ENCODE measurements around the gene CHAC2. TPM values are rescaled to one million over a fixed set of nuclear protein-coding genes. Genes with fewer than 3 reads are reported as not detected.
A peak's percentile ranks its signal among the peaks of the same experiment; 100 is the strongest.

The CHAC2 gene
- total and polyA plus RNA-seq, 2 of the 13 experiments (the other 11 are each of a cell fraction or from before 2014, with no cell fraction given), result 1.7 to 10.7 TPM

DNA sequence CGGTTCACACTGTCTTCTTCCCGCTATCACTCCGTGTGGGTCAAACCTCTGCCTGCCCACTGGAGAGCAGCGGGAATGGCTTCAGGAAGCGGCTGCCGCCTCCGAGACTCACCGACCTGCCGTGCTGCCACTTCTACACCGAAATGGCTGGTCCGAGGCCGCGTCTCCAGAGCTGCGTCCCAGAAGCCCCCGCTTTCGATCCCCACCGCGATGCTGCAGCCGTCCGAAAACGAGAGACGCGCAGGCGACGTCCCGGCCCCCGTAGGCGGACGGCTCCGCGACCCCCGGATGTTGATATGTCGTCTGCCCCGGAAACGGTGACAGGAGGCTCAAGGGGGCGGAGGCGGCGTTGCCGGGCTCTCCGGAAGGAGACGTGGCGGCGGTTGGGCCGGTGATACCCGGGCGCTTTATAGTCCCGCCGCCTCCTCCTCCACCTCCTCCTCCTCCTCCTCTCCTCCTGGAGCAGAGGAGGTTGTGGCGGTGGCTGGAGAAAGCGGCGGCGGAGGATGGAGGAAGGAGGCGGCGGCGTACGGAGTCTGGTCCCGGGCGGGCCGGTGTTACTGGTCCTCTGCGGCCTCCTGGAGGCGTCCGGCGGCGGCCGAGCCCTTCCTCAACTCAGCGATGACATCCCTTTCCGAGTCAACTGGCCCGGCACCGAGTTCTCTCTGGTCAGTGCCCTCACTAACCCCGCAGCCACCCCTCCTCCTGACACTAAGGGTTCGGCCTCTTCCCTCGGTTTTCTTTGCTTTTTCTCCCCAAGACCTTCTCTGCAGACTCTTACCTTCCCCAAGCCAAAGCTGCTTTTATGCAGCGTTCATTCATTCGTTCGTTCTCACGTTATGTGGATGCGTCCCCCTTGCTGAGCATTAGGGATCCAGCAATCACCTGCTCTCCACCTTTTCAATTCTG, 19.4 kb downstream of the CHAC2 start, which contains the start of the genes ASB3 and ERLEC1 (continued):
- TF ChIP-seq ZNF556 (CRISPR knock-in tag; IDR thresholded peaks at IDR 0.05; ENCODE audit: borderline replicate concordance), result peak; percentile 98
- TF ChIP-seq, protein P1, sequence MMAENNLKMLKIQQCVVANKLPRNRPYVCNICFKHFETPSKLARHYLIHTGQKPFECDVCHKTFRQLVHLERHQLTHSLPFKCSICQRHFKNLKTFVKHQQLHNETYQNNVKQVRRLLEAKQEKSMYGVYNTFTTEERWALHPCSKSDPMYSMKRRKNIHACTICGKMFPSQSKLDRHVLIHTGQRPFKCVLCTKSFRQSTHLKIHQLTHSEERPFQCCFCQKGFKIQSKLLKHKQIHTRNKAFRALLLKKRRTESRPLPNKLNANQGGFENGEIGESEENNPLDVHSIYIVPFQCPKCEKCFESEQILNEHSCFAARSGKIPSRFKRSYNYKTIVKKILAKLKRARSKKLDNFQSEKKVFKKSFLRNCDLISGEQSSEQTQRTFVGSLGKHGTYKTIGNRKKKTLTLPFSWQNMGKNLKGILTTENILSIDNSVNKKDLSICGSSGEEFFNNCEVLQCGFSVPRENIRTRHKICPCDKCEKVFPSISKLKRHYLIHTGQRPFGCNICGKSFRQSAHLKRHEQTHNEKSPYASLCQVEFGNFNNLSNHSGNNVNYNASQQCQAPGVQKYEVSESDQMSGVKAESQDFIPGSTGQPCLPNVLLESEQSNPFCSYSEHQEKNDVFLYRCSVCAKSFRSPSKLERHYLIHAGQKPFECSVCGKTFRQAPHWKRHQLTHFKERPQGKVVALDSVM (CRISPR knock-in tag; IDR thresholded peaks at IDR 0.05), result peak; percentile 81
- TF ChIP-seq ZNF570 (CRISPR knock-in tag; IDR thresholded peaks at IDR 0.05; ENCODE audit: borderline replicate concordance), result 0 out of 2 replicates have a peak, but pooled peaks have one; percentile 50
- TF ChIP-seq NFIC (IDR thresholded peaks at IDR 0.05; ENCODE audit: low read length), result no peak
- no peak for TF ChIP-seq PRPF4 (IDR thresholded peaks at IDR 0.05; ENCODE audit: low read depth, low read length, poor library complexity, severe bottlenecking)
- peak; percentile 20; the same call in 1 of the 2 replicates for TF ChIP-seq NR2F2 (IDR thresholded peaks at IDR 0.05; ENCODE audit: borderline replicate concordance, low read depth)
- TF ChIP-seq ZNF547 (CRISPR knock-in tag; IDR thresholded peaks at IDR 0.05), result peak; percentile 95
- peak; percentile 69 for TF ChIP-seq ZNF629 (CRISPR knock-in tag; conservative IDR thresholded peaks at IDR 0.05)
- TF ChIP-seq, protein P2, sequence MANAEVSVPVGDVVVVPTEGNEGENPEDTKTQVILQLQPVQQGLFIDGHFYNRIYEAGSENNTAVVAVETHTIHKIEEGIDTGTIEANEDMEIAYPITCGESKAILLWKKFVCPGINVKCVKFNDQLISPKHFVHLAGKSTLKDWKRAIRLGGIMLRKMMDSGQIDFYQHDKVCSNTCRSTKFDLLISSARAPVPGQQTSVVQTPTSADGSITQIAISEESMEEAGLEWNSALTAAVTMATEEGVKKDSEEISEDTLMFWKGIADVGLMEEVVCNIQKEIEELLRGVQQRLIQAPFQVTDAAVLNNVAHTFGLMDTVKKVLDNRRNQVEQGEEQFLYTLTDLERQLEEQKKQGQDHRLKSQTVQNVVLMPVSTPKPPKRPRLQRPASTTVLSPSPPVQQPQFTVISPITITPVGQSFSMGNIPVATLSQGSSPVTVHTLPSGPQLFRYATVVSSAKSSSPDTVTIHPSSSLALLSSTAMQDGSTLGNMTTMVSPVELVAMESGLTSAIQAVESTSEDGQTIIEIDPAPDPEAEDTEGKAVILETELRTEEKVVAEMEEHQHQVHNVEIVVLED (CRISPR knock-in tag; IDR thresholded peaks at IDR 0.05; ENCODE audit: borderline replicate concordance), result peak; percentile 95
- TF ChIP-seq MEIS1 (CRISPR knock-in tag; IDR thresholded peaks at IDR 0.05; ENCODE audit: borderline replicate concordance), result peak; percentile 90
- TF ChIP-seq ZSCAN31 (CRISPR knock-in tag; IDR thresholded peaks at IDR 0.05; ENCODE audit: low read depth), result peak; percentile 95
- no peak; the same call in 1 of the 2 replicates for TF ChIP-seq ZNF546 (CRISPR knock-in tag; conservative IDR thresholded peaks at IDR 0.05)
- TF ChIP-seq ZNF7 (CRISPR knock-in tag; IDR thresholded peaks at IDR 0.05), result 0 out of 2 replicates have a peak, but pooled peaks have one; percentile 2
- TF ChIP-seq ZNF44 (CRISPR knock-in tag; IDR thresholded peaks at IDR 0.05), result no peak; the same call in 1 of the 2 replicates
- TF ChIP-seq, protein P3, sequence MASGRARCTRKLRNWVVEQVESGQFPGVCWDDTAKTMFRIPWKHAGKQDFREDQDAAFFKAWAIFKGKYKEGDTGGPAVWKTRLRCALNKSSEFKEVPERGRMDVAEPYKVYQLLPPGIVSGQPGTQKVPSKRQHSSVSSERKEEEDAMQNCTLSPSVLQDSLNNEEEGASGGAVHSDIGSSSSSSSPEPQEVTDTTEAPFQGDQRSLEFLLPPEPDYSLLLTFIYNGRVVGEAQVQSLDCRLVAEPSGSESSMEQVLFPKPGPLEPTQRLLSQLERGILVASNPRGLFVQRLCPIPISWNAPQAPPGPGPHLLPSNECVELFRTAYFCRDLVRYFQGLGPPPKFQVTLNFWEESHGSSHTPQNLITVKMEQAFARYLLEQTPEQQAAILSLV (CRISPR knock-in tag; IDR thresholded peaks at IDR 0.05; ENCODE audit: borderline replicate concordance), result peak; percentile 77; the same call in 1 of the 2 replicates
- peak; percentile 95 for TF ChIP-seq ZNF264 (CRISPR knock-in tag; IDR thresholded peaks at IDR 0.05)
- TF ChIP-seq ZNF670 (CRISPR knock-in tag; IDR thresholded peaks at IDR 0.05; ENCODE audit: borderline replicate concordance), result peak; percentile 79; the same call in 1 of the 2 replicates
- peak; percentile 17 for TF ChIP-seq TBL1XR1 (IDR thresholded peaks at IDR 0.05; ENCODE audit: borderline replicate concordance, low read length, partially characterized antibody)
- TF ChIP-seq ELF1 (CRISPR knock-in tag; IDR thresholded peaks at IDR 0.05), result peak; percentile 94
- peak; percentile 90 for TF ChIP-seq HIVEP1 (CRISPR knock-in tag; IDR thresholded peaks at IDR 0.05)
- TF ChIP-seq SAFB2 (CRISPR knock-in tag; IDR thresholded peaks at IDR 0.05; ENCODE audit: borderline replicate concordance, low read depth), result peak; percentile 79; the same call in 1 of the 2 replicates
- TF ChIP-seq SRY (CRISPR knock-in tag; IDR thresholded peaks at IDR 0.05), result peak; percentile 42; the same call in 1 of the 2 replicates
- peak; percentile 96 for TF ChIP-seq XBP1 (CRISPR knock-in tag; IDR thresholded peaks at IDR 0.05)
- TF ChIP-seq CCDC6 (CRISPR knock-in tag; IDR thresholded peaks at IDR 0.05), result peak; percentile 93; the same call in 1 of the 2 replicates
- no peak for TF ChIP-seq ZNF850 (CRISPR knock-in tag; conservative IDR thresholded peaks at IDR 0.05)
